Middle frontal gyrus (tissue), 1 donor: Measurements from ENCODE around the gene MAP3K6.

Experiments used
- DNase-seq: peaks from one replicate; pipeline ENCODE4 v3.0.0-alpha.2; 2015; ENCODE audit warnings: low spot score; ENCODE audit errors: extremely low spot score

MAP3K6 gene

DNA sequence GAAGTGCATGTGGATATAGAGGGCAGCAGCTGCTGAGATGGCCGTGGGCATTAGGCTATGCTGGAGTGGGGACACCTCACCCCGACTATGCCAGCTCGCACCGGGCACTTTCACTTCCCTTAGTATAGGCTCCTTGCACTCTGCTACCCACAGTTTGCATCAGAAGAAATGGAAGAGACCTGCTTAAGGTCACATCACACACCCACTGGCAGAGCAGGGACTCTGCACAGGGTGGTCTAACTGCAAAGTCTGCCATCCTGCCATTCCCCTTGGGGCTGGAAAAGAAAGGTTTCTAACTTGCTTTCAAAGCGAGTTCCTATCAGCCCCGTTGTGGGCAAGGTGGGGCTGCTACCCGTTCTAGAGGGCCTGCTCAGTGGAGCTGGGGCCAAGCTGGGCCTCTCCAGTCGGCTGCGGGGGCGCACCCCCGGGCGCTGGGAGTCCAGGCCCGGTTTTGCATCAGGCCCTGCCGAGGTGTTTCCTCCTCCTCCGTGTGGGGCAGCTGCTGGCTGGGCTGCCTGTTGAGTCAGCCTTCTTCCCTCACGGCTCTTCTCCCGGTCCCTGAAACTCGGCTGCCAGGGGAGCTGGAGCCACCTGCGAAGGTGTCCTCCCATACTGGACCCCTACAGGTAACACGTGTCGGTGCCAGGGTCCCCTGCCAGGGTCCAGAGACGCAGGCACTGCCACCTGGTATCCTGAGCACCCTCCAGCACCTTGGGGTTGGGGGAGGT lies 25.1 kb downstream of the MAP3K6 start, which contains the start of gene SYTL1:
Gene SYTL1 (plus strand): TSS at position 498 of the 728 bp plus-strand sequence. CDS start 3,313 bp downstream, outside the sequence.
- no peak for DNase-seq

DNA sequence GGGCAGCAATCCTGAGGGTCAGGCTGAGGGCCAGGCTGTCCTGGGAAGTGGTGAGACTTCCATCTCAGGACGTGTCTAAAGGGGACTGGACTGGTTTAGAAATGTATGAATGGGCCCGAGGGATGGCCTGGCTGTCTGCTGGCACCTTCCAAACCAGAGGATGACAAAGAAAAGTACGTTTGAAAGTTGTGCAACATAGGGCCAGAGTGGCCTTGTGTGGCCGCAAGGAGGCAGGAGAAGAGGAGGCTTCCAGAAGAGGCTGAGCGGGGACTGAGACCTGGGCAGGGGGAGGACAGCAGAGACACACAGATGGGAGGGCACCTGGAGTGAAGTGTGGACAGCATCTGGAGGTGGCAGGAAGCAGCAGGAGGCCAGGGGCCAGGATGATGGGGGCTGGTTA lies 27.5 kb downstream of the MAP3K6 start:
- no peak for DNase-seq

- DNase-seq, result no peak
Observed at GRCh38 chr1:27338751-27339150, 28.0 kb downstream of the MAP3K6 start.

- no peak for DNase-seq
Observed at GRCh38 chr1:27336756-27337155, 30.0 kb downstream of the MAP3K6 start.

GRCh38 chr1:27335506-27336422 lies 31.0 kb downstream of the MAP3K6 start:
- DNase-seq, result no peak

DNA sequence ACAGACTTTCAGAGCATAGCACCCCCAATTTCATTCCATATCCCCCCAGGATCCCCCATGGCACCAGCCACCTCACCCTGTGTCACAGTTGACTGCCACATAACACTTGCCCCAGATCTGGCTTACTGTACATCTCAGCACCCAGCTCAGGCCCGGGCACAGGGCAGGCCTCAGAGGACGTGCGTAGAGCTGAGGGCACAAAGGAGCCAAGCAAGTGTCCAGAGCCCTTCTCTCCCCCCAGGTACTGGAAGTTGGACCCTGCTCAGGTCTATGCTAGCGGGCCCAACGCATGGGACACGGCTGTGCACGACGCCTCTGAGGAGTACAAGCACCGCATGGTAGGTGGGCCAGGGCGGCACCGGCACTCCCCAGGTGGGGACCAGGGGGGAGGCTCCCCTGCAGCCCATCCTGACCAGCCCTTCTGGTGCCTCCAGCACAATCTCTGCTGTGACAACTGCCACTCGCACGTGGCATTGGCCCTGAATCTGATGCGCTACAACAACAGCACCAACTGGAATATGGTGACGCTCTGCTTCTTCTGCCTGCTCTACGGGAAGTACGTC lies 33.0 kb downstream of the MAP3K6 start:
- no peak for DNase-seq

DNA sequence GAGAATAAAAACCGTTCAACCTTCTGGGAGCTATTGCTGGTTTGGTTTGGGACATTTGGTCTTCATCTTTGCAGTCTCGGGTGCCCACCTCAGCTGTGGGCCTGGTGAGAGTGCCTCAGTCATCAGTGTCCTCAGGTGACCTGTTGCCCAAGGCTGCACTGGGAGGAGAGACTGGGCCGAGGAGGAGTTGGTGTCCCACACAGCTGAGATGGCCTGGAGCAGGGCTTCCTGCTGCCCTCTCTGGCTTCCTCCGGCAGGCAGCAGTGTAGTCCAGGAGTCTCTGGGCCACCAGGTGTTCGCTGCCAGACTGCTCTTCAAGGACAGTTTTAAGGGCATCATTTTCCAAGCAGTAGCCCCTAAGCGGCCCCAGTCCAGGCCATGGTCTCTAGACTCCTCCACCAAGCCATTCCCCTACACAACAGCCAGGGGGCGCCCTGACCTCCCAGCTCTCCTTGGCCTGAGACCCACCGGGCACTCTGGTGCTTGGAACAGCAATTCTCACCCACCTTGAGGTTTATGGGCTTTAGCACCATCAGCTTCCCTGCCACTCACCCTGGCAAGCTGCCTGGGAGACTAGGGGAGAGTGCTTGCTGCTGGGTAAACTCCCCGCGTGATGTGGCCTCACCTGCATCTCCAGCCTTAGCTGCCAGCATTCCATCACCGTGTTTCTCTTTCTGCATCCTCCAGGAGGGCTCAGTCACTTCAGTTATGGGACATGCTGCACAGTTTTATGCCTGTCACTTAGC lies 34.1 kb downstream of the MAP3K6 start:
- DNase-seq, result no peak

DNA sequence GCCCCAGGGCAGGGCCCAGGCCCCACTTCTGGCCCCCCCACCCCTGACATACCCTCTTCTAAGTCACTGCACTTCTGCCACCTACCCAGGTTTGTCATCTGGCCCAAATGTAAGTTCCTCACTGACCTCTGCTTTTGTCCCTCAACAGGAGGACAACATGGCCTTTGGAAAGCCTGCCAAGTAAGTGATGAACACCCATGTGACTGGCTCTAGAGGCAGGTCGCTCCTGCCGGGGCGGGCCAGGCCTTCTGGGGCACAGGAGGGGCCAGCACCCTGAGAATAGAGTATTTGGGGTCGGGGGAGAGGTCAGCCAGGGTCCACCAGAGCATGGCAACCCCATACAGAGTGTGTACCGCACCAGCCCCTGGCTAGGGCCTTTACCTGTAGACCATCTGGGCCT lies 34.8 kb downstream of the MAP3K6 start:
- DNase-seq, result no peak

GRCh38 chr1:27331426-27331825 lies 35.3 kb downstream of the MAP3K6 start:
- DNase-seq, result no peak

- DNase-seq, result no peak
Observed at GRCh38 chr1:27330786-27331185, 36.0 kb downstream of the MAP3K6 start.

DNA sequence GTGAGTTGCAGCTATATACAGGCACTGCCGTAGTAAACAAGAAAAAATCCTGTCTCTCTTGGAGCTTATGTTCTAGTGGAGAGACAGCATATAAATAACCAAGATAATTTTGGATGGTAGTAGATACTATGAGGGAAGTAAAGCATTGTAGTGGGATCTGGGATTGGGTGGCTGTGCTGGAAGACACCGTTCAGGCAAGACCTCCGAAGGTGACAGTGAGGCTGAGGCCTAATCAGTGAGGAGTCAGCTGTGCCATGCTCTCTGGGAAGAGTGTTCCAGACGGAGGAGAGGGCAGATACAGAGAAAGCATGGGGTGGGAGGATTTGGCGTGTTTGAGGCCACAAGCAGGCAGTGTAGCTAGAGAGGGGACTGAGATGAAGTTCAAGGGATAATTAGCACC lies 38.8 kb downstream of the MAP3K6 start:
- no peak for DNase-seq

DNA sequence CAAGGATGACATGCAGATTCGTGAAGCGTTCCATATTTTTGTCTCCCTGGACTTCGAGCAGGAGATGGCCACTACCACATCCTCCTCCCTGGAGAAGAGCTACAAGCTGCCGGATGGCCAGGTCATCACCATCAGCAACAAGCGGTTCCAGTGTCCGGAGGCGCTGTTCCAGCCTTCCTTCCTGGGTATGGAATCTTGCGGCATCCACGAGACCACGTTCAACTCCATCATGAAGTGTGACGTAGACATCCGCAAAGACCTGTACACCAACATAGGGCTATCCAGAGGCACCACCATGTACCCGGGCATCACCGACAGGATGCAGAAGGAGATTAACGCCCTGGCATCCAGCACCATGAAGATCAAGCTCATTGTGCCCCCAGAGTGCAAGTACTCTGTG lies 41.5 kb downstream of the MAP3K6 start:
- no peak for DNase-seq

GRCh38 chr1:27322569-27323240 lies 44.1 kb downstream of the MAP3K6 start:
- no peak for DNase-seq

GRCh38 chr1:27321813-27322568 lies 44.8 kb downstream of the MAP3K6 start, which contains the start of gene TMEM222:
TMEM222 (plus strand) TSS chr1:27322163; CDS start chr1:27322198, 35 bp downstream.
- DNase-seq, result peak; percentile 95

GRCh38 chr1:27318596-27318995 lies 48.2 kb downstream of the MAP3K6 start:
- DNase-seq, result no peak

DNA sequence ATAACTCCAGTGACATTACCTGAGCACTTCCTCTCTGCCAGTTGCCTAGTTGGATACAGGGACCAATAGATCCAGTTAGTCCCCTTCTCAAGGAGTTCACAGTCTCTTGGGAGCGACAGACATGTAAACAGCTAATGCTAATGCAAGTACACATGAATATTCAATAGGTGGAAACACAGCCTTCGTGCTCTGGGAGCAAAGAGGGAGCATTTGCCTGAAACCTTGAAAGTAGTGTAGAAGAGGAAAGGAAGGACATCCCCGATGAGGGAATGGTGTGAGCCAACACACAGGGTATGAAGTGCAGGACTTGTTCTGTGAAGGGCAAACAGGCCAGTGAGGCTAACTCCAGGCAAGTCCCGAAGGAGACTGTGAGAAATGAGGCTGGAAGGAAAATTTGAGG lies 48.6 kb downstream of the MAP3K6 start:
- no peak for DNase-seq

GRCh38 chr1:27316860-27317259 lies 49.9 kb downstream of the MAP3K6 start:
- DNase-seq, result no peak

- no peak for DNase-seq
Observed at GRCh38 chr1:27314737-27315136, 52.0 kb downstream of the MAP3K6 start.

DNA sequence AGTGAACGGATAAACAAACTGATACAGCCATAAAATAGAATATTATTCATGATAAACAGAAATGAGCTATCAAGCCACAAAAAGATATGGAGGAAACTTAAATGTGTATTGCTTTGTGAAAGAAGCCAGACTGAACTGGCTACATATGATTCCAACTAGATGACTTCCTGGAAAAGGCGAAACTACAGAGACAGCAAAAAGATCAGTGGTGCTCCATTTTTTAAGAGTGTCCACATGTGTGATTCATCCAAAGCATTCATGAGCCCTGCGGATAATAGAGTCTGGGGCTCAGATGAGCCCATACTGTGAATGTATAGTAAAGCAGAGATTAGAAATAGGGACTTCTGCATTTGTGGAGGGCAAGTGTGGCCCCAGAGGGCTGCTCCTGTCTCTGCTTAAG lies 52.6 kb downstream of the MAP3K6 start:
- DNase-seq, result no peak
